ENCODE results near the gene EIF4E1B.

The EIF4E1B gene

DNA sequence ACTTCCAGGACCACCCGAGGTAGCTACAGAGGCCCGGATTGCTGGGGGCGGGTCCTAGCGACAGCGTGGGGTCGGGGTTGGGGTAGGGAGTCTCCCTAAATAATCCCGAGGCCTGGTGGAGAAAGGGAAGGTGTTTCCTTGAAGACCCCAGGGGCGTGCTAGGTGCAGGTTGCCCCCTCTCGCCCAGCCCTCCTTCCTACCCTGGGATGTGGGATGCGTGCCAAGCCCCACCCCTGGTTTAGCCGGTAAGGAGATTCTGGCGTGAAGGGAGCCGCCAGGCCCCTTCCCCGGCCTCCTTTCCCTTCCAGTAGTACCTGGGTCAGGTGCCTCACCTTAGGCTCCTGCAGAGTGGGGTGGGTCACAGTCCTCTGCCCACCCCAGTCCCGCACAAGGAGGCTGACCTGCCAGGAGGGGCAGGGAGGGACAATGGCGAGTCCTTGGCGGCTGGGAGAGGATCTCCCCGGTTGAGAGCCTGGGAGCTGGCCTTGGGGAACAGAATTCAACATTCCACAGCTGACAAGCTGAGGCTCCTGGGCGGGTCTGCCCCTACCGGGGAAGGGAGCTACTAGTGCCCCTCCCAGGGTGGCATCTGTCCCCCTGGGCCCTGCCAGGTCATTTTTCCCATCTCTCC, 17.5 kb downstream of the EIF4E1B start:
- DNase-seq: no peak

DNA sequence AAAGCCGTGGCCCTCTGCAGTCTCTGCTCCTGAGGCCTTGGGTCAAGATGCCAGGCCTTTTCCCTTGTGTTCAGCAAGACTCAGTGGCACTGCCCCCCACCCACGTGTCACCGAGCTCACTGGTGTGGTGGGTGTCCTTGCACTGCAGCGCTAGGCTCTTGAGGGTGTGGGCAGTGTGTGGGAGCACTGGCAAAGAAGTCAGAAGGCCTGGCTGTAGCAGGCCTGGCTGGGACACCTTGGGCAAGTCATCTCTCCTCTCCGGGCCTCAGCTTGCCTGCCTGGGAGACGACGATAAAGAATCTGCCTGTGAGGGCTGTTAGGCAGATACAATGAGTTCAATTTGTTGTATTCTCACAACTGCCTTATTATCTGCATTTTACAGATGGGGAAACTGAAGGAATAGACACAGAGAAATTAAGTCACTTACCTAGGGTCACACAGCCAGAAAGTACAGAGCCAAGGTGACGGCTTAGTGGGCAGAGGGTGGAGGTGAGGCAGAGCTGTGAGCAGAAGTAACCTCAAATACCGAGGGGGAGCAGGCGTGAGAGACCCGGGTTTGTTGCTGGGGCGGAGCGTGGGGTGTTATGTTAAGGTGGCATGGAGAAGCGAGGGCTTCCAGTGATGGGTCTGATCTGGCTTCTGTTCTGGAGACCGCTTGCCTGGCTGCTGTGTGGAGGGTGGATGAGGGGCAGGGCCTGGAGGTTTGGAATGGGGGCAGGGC, 18.2 kb downstream of the EIF4E1B start:
- no peak for DNase-seq

DNA sequence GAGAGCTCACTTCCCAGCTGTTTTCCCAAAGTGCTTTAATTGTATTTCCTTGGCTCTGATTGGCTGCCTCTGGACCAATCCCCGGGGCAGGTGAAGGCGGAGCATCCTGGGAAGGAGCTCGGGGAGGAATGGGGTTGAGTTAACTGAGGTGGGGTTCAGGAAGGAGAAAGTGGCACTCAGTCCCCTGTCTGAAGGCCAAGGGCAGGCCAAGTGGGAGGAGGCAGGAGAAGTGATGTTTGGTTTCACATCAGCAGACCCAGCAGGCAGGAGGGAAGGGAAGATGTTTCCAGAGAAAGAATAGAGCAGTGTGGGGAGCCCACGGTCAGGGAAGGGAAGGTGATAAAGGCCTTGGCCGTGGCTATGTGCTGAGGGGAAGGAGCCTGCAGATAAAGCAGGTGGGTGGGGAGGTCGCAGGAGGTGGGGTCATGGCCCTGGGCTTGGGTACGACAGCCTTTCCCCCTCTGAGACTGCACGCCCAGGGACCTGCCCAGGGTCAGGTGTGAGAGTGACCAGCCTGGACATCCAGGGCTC, 19.9 kb downstream of the EIF4E1B start:
- no peak for DNase-seq

DNA sequence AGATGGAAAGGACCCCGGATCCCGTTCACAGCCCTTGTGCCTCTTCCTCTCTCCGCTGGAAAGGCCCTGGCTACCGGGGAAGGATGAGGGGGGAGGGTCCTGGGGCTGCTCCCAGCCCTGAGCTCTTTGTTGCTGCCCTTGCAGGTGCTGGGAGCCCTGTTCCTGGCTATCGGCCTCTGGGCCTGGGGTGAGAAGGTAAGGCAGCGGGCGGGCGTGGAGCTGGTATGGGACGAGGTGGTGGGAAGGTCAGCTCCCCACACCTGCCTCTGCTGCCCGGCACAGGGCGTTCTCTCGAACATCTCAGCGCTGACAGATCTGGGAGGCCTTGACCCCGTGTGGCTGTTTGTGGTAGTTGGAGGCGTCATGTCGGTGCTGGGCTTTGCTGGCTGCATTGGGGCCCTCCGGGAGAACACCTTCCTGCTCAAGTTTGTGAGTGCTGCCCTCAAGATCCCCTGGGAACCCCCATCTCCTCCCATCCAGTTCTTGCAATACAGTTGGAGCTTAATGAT, 21.1 kb downstream of the EIF4E1B start:
- DNase-seq: no peak

DNA sequence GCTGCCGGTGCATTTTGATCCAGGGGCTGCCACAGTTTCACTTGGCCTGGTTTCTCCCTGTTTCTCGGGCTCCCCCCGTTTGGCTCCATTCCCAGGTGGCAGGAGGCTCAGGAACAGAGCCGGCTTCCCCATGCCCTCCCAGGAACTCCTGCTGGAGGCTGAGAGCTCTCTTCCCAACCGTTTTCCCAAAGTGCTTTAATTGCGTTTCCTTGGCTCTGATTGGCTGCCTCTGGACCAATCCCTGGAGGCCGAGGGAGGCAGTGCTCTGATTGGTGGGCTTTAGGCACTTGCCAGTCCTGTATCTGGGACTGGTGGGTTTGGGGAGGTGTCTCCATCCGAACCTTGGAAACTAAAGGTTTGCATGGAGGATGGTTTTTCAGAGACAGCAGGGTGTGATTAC, 21.7 kb downstream of the EIF4E1B start:
- no peak for DNase-seq

DNA sequence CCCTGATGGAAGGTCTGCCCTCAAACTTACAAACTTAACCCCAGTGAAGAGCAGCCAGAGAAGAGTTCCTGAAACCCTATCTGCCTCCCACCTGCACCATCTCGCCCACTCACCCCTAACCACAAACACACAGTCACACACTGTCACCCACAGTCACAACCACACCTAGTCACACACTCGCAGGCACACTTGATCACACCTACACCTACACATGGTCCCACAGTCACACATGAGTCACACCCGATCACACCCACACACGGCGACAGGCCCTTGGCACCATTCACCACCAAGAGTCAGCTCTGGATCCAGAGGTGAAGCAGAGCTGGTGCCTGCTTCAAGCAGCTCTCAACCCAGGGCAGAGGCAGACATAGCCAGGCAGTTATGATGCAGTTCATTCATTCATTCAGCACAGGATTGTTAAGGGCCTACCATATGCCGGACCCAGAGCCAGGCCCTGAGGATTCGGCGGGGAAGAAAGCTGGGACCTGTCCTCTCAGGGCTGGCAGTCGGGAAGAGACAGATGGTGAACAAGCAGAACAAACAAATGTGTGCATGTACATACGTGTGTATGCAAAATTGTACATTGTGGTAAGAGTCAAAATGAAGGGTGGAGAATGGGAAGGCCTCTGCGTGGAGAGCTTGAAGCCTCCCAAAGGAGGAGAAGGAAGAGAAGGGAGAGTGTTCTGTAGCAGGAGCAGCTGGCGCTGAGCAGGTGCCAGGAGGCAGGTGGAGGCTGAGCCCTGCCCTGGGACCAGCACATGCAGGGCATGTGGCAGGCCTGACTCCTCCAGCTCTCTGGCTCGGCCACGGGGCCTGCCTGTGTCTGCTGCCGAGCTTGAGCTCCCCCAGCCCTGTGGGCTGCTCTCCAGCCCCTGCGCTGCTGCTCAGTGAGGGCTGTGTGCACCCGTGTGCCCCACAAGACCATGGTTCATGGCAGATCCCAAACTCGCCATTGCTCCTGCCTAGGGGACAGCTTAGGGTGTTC, 23.2 kb downstream of the EIF4E1B start:
- no peak for DNase-seq

DNA sequence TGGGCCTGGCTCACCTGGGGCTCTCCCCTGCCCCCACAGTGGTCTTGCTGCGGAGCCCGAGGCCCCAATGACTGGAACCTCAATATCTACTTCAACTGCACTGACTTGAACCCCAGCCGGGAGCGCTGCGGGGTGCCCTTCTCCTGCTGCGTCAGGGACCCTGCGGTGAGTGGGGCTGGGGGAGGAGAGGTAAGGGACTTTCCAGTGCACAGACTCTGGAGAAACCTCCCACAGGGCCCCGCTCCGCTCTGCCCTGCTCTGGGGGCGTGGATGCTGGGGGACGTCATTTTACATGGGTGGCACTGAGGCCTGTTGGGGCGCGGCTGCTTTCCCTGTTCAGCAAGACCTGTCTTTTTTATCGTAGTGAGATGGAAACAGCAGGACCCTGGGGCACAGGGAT, 24.4 kb downstream of the EIF4E1B start:
- DNase-seq: no peak

DNA sequence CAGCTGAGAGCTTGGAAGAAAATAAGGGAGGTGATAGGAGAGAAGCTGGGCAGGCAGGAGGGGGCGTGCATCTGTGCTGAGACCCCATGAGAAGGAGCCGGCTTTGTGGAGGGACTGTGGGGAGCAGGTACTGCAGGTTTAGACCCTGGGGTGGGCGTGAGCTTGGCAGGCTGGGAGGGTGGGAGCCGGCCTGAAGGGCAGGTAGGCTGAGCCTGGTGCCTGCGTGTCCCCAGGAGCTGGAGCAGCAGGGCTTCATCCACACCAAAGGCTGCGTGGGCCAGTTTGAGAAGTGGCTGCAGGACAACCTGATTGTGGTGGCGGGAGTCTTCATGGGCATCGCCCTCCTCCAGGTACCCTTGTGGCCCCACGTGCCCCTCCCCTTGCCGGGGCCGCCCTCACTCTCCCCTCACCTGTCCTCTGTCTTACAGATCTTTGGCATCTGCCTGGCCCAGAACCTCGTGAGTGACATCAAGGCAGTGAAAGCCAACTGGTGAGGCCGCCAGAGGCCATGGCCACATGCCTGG, 26.1 kb downstream of the EIF4E1B start:
- no peak for DNase-seq

DNA sequence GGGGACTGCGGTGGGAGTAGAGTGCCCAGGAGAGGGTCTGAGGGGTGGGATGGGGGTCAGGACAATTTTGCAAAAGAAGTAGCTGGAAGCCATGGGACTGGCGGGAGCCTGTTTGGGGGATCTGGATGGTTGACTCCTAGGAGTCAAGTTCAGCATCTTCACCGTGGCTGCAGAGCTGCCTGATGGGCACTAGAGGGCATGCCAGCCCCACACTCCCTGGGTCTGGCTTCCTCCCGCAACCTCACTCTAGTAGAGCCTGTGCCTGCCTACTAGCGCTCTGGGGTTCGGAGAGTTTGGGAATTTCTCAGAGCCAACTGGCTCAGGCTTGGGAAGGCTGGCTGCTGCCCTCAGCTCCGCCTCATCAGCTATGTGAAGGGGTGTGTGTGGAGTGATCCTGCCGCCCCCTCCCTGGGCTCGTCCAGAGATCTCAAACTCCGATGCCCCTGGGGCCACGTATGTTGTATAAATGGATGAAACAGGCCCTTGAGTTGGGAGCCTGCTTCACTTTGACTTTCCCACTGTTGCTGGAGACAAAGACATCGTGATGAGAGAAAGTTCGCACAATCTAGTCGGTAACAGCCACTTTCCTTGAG, 27.6 kb downstream of the EIF4E1B start:
- DNase-seq: peak; percentile 69

DNA sequence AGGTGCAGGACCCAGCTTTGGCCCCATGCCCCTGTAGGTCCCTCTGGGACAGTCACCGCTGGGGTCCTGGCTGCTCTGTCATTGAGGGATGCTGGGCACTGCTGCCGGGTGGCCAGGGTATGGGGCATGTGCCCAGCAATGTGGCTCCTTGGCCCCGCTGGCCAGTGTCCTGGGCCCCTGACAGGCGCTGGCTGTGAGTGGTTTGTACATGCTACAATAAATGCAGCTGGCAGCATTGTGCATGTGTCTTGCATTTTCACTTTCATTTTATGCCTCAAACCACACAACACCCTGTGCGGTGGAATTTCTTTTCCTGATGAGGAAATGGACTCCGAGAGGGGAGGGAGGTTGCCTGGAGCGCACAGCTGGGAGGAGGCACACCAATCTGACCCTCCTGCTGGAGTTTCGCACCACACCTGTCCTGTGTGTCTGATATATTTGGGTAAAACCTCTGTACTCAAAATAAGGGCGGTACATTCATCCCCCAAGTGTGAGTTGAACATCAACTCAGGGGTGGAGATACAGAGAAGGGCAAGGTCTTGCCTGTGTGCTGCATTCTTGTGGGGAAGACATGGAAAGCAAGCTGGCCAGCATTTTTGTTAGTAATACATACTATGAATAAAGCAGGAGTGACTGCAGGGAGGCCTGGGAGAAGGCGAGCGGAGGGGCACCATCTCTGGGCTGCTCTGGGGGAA, 28.5 kb downstream of the EIF4E1B start:
- no peak for DNase-seq

DNA sequence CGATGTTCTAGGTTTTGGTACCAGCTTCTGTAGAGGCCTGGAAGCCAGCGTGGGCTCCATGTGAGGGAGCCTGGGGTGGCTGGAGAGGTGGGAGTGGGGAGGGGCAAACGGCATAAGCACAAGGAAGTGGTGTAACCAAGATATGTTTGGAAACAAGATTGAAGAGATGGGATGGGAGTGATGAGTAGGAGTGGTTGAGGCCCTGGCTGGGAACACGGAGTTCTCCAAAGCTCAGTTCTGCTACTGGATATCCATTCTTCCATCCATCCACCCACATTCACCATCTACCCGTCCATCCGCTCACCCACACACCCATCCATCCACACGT, 29.0 kb downstream of the EIF4E1B start:
- no peak for DNase-seq

DNA sequence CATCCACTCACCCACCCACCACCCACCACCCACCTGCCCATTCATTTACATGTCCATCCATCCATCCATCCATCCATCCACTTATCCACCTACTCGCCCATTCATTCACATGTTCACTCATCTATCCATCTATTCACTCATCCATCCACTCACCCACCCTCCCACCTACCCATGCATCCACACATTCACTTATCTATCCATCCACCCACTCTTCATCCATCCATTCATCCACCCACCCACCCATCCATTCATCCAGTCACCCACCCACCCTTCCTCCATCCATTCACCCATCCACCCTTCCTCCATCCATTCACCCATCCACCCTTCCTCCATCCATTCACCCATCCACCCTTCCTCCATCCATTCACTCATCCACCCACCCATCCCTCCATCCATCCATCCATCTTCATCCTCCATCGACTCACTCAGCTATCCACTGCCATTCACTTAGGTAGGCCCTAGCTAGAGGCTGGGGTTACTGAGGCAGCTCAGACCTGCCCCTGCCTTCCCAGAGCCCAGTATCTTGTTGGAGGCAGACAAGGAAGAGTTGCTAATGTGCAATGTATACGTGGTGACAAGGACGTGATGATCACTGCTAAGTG, 29.5 kb downstream of the EIF4E1B start:
- DNase-seq: no peak

DNA sequence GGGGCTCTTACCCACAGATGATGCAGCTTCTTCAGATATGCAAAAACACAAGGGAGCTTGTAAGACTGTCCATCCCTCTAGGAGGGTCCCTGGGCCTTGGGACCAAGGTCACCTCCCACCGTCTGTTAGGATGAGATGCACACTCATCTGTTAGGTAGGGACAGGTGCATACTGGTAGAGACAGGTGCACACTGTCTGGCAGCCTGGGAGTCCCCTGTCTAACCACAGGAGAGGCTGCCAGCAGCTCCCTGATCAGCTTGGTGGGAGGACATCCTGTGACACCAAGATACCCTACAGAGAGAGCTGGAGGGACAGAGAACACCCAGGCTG, 30.0 kb downstream of the EIF4E1B start:
- no peak for DNase-seq

DNA sequence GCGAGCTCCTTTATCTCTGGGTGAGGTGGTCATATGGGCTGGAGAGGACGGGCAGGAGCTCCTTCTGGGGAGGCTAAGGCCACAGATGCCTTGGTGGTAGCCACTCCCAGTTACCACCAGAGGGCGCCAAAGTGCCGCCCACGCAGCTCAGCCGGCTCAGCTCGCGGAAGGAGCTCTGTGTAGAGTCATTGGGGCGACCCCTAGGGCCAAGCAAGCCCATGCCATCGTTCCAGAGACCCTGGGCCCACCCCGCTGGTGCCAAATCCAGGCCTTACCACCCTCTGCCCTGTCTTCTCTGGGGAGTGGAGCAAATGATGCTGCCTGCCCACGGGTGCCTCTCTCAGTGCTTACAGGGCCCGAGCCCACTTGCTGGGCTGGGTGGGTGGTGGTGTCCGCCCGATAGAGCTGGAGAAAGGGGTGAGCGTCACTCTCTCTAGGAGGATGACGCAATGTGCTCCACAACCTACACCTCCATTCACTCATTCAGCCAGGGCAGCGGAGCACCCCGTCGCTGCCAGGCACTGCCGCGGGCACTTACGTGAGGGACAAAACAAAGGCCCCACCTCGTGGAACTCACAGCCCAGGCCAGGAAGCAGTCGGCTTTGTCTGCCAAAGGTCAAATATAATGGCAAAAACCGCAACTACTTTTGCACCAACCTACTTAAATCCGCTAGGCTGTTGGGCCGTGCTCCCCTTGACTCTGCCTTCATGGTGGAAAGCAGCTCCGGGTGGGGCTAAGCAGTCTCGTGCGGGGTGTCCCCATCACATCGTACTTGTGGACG, 30.6 kb downstream of the EIF4E1B start:
- DNase-seq: peak; percentile 70

DNA sequence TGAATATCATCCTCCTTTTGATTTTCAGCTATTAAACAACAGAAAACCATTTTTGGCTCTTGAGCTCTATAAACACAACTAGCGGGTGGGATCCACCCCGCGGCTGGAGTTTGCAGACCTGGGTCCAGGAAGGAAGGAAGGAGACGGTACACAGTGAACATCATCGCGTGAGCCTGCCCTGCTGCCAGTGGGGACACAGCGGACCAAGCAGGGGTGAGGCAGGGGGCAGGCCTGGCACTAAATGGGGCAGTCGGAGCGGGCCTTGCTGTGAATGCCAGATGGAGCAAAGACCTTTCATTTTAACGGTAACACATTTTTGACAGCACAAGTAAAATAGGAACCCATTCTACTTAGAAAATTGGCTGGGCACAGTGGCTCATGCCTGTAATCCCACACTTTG, 31.2 kb downstream of the EIF4E1B start:
- no peak for DNase-seq

DNA sequence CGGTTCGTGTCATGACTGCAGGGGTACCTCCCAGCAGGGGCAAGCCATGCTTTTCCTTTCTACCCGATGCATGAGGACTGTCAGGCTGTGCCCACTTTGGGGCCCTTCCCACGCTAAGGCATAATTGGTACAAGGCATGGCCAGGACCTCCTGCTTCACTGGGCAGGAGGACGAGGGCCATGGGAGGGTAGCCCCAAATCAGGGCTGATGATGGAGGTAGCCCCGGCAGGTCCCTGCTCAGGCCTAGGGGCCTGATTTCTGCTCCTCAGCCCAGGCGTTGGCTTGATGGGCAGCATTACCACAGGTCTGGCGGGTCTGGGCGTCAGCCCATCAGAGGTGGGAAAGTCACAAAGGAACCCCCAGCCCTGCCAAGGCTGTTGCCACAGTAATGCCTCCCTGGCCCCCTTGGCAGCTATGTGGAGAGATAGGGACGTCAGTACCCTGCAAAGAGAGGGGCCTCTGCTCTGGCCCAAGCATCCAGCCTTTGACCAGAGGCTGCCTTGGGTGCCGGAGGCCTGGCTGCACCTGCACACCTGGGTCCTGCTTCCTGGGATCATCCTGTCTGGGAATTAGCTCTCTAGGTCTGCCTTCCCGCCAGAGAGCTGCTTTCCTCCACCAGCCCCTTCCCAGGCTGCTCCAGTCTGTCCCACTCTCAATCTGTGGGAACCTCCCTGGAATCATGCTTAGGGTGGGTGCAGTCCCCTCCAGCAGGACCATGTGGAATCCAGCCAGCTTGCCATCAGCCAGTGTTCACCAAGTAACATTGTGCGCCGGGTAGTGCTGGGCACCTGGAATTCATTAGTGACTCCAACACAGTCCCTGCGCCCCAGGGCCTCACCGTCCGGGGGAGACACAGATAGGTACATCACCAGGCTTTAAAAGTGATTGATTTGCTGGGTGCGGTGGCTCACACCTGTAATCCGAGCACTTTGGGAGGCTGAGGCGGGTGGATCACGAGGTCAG, 32.2 kb downstream of the EIF4E1B start:
- DNase-seq: peak; percentile 3

DNA sequence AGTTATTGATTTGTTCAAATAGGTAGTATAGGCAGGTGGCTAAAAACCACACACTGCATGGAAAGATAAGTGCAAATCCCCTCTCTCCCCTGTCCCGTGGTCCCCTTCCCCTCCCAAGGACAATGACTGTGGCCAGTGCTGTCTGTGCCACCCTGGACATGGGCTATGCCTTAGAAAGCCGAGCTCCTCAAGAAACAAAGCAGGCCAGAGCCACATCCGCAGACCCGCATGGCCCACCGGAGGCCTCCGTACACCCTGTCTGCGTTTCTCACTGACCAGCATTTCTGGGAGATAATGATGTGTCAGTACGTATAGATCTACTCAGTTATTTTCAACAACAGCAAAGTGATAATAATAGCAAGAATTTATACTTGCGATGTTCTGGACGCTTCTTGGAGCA, 33.1 kb downstream of the EIF4E1B start:
- DNase-seq: no peak

DNA sequence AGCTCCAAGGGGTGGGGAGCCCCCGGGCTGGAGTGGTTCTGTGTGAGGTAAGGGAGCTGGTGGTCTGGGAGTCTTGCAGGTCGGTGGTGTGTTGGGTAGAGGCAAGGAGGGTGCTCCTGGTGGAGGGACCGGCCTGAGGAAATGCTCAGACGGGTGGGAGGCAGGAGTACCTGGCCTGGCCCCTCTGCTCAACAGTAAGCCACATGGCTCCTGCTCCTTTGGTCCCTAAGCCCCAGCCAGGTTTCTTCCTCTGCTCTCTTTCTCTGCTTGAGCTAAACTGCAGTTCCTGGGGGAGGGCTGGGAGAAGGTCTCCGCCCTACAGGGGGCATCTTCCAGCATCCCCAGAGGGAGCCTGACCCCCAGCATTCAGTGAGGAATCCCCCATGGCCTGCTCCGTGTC, 34.0 kb downstream of the EIF4E1B start:
- DNase-seq: peak; percentile 13

DNA sequence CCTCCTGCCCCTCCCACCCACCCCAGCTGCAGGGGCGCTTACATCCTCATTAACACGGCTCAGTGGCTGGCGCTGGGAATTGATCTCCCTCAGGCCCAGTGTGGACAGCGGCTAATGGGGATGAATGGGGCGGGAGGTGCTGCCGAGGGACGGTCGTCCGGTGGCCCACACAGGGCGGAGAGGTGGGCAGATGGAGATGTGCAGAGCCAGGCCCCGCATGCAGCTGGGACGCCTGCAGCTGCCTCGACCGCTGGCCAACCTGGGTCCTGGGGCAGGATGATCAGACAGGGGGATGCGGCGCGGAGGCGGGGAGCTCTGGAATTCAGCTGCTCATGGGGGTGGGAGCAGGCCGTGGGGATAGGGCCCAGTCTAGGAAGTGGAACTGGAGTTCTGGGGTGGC, 34.4 kb downstream of the EIF4E1B start:
- DNase-seq: peak; percentile 10

DNA sequence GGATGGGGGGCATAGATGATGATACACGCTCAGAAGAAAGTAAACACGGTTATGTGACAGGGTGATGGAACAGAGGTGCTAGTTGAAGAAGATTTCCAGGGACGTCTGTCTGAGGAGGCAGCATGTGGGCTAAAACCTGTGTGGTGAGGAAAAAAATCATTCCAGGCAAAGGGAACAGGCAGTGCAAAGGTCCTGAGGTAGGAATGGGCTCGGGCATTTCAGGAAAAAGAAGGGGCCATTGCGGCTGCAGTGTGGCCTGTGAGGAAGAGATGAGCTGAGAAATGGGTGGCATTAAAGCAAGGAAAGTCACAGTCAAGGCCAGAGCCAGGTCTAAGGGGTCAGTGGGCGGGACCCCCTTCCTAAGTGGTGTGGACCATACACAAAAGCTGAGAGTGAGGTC, 35.0 kb downstream of the EIF4E1B start:
- DNase-seq: no peak

Measured in left hindlimb (tissue), 1 donor.